SK-N-SH (cell line): ENCODE data around the gene PRR12. TPM values are rescaled to one million over a fixed set of nuclear protein-coding genes. Genes with fewer than 3 reads are reported as not detected.

Source experiments
- CTCF ChIA-PET: fragments of 300-600, 350-600 bp; formaldehyde crosslinking; extraction: SDS; loops from one replicate; lab custom pipeline; 2021; lab: Yijun Ruan, JAX
- POLR2A ChIA-PET: fragments of 350-600 bp; sonication (Branson Sonifier 250); formaldehyde crosslinking; extraction: SDS; loops from one replicate; lab custom pipeline; 2020; ENCODE audit warnings: antibody characterized with exemption, inconsistent platforms; lab: Yijun Ruan, JAX
- DNase-seq: peaks from one replicate; pipeline ENCODE4 v3.0.0; 2012
- H2AFZ ChIP-seq: fragments of 200-600 bp; sonication (generic); 2 replicates; pipeline ENCODE4 v1.8.1; 2016; ENCODE audit warnings: antibody characterized with exemption, mild to moderate bottlenecking, low read depth
- H3F3A ChIP-seq: fragments of 200-600 bp; sonication (generic); replicated peaks from 2 replicates; pipeline ENCODE3; 2016; ENCODE audit warnings: antibody characterized with exemption, mild to moderate bottlenecking; ENCODE audit not compliant: insufficient read depth
- H3K27ac ChIP-seq, 2 experiments: fragments of 200-500 bp in 1 of 2; fragments of 200-600 bp in 1 of 2; sonication (Bioruptor generic) in 1 of 2; sonication (generic), shearing (Covaris generic) in 1 of 2; 2 replicates each; pipeline versions ENCODE4 v1.5.1 to v1.6.1; 2014 to 2016; ENCODE audit warnings: low read depth in 2 of 2, inconsistent platforms in 1 of 2, low read length in 1 of 2, mild to moderate bottlenecking in 1 of 2, mixed read lengths in 1 of 2
- H3K27me3 ChIP-seq: fragments of 200-600 bp; sonication (generic), shearing (Covaris generic); 2 replicates; pipeline ENCODE4 v1.6.1; 2016; ENCODE audit warnings: mixed run types; ENCODE audit not compliant: insufficient read depth
- H3K36me3 ChIP-seq, 2 experiments: fragments of 200-500 bp in 1 of 2; fragments of 200-600 bp in 1 of 2; sonication (Bioruptor generic) in 1 of 2; sonication (generic) in 1 of 2; replicated peaks in 1 of 2; 2 replicates each; pipeline versions ENCODE3 to v1.5.1; 2014 to 2016; ENCODE audit warnings: low read length in 1 of 2, mild to moderate bottlenecking in 1 of 2; ENCODE audit not compliant: insufficient read depth in 2 of 2, control insufficient read depth in 1 of 2
- H3K4me1 ChIP-seq, 2 experiments: fragments of 200-500 bp in 1 of 2; fragments of 200-600 bp in 1 of 2; sonication (Bioruptor generic) in 1 of 2; sonication (generic), shearing (Covaris generic) in 1 of 2; 2 replicates each; pipeline versions ENCODE4 v1.5.1 to v1.6.1; 2014 to 2016; ENCODE audit warnings: low read depth in 1 of 2, low read length in 1 of 2, mixed run types in 1 of 2; ENCODE audit not compliant: insufficient read depth in 2 of 2, control insufficient read depth in 1 of 2
- H3K4me2 ChIP-seq: fragments of 200-600 bp; sonication (generic), shearing (Covaris generic); 2 replicates; pipeline ENCODE4 v1.6.1; 2017; ENCODE audit warnings: mixed run types
- H3K4me3 ChIP-seq, 2 experiments: fragments of 200-500 bp in 1 of 2; fragments of 200-600 bp in 1 of 2; sonication (Bioruptor generic) in 1 of 2; sonication (generic), shearing (Covaris generic) in 1 of 2; 2 replicates each; pipeline versions ENCODE4 v1.5.1 to v1.8.1; 2014 to 2016; ENCODE audit warnings: low read depth in 2 of 2, inconsistent platforms in 1 of 2, low read length in 1 of 2, mild to moderate bottlenecking in 1 of 2, mixed read lengths in 1 of 2, moderate library complexity in 1 of 2
- H3K79me2 ChIP-seq: fragments of 200-600 bp; sonication (generic); 2 replicates; pipeline ENCODE4 v1.8.1; 2017; ENCODE audit warnings: mild to moderate bottlenecking; ENCODE audit not compliant: insufficient read depth
- H3K9ac ChIP-seq: fragments of 200-600 bp; sonication (generic); 2 replicates; pipeline ENCODE4 v1.6.1; 2017; ENCODE audit warnings: mixed run types
- H3K9me2 ChIP-seq: fragments of 200-600 bp; sonication (generic); 2 replicates; pipeline ENCODE4 v1.6.1; 2017; ENCODE audit warnings: mixed run types
- H3K9me3 ChIP-seq: fragments of 200-600 bp; sonication (generic); 2 replicates; pipeline ENCODE4 v1.6.1; 2017; ENCODE audit warnings: mixed run types, mild to moderate bottlenecking, moderate library complexity
- H4K20me1 ChIP-seq: fragments of 200-600 bp; sonication (generic); 2 replicates; pipeline ENCODE4 v1.6.1; 2017; ENCODE audit warnings: mild to moderate bottlenecking, mixed run types; ENCODE audit not compliant: insufficient read depth
- CHD2 ChIP-seq: fragments of 150-350 bp; IDR thresholded peaks from 2 replicates; pipeline ENCODE4 v1.6.1; 2018; ENCODE audit warnings: low read length; ENCODE audit not compliant: partially characterized antibody
- ELF1 ChIP-seq: IDR thresholded peaks from 2 replicates; pipeline ENCODE4 v1.4.0; 2012
- EP300 ChIP-seq, 2 experiments: IDR thresholded peaks; 2 replicates each; pipeline versions ENCODE4 v1.4.0 to v1.6.1; 2012; ENCODE audit warnings: borderline replicate concordance in 1 of 2, low read depth in 1 of 2, low read length in 1 of 2
- FOXJ3 ChIP-seq: sonication (generic); formaldehyde crosslinking; IDR thresholded peaks from 2 replicates; pipeline ENCODE4 v1.5.1; 2020; ENCODE audit warnings: mild to moderate bottlenecking, missing genetic modification reagents
- GABPA ChIP-seq: IDR thresholded peaks from 2 replicates; pipeline ENCODE4 v1.4.0; 2012; ENCODE audit warnings: low read depth, mild to moderate bottlenecking
- MEF2A ChIP-seq: IDR thresholded peaks from 2 replicates; pipeline ENCODE4 v1.4.0; 2012; ENCODE audit warnings: low read depth, borderline replicate concordance
- MXI1 ChIP-seq: IDR thresholded peaks from 2 replicates; pipeline ENCODE4 v1.6.1; 2012; ENCODE audit warnings: mild to moderate bottlenecking, low read depth, low read length, improper control_type of control experiment
- NFIC ChIP-seq: IDR thresholded peaks from 2 replicates; pipeline ENCODE4 v1.4.0; 2012; ENCODE audit warnings: borderline replicate concordance
- NRF1 ChIP-seq: IDR thresholded peaks from 2 replicates; pipeline ENCODE4 v1.6.1; 2012; ENCODE audit warnings: low read depth, mild to moderate bottlenecking, low read length
- POLR2AphosphoS5 ChIP-seq: IDR thresholded peaks from 2 replicates; pipeline ENCODE4 v1.6.1; 2012; ENCODE audit warnings: low read depth, low read length
- RCOR1 ChIP-seq: fragments of 150-350 bp; IDR thresholded peaks from 2 replicates; pipeline ENCODE4 v1.6.1; 2017; ENCODE audit warnings: antibody characterized with exemption, low read length
- SIN3A ChIP-seq: IDR thresholded peaks from 2 replicates; pipeline ENCODE4 v1.6.1; 2012; ENCODE audit warnings: low read depth, mild to moderate bottlenecking, low read length, moderate library complexity, borderline replicate concordance
- SMC3 ChIP-seq: IDR thresholded peaks from 2 replicates; pipeline ENCODE4 v1.6.1; 2012; ENCODE audit warnings: low read depth, low read length, improper control_type of control experiment
- YY1 ChIP-seq: IDR thresholded peaks from 2 replicates; pipeline ENCODE4 v1.4.0; 2012; ENCODE audit warnings: low read depth, mild to moderate bottlenecking
- WGBS: methylation state at CpG from one replicate; pipeline ENCODE4 v1.1.6; 2017; ENCODE audit warnings: low lambda C conversion rate; 5-methylcytosine and 5-hydroxymethylcytosine counted together
- polyA plus RNA-seq, 3 experiments: library from polyadenylated mRNA; depleted of rRNA; stranded (reverse); fragments of >200 nt; gene quantifications; 2 replicates each; pipeline ENCODE4 v1.2.3, GENCODE V29; 2012
- TF ChIP-seq, protein P1 (sequence below): fragments of 200-600 bp; sonication (generic); IDR thresholded peaks from 2 replicates; pipeline ENCODE4 v1.6.1; 2017; ENCODE audit warnings: antibody characterized with exemption, mild to moderate bottlenecking, moderate library complexity
- TF ChIP-seq, protein P2 (sequence below): fragments of 150-350 bp; IDR thresholded peaks from 2 replicates; pipeline ENCODE4 v1.6.1; 2016; ENCODE audit warnings: mild to moderate bottlenecking, low read depth, low read length
- TF ChIP-seq, protein P3 (sequence below): IDR thresholded peaks from 2 replicates; pipeline ENCODE4 v1.4.0; 2012; ENCODE audit warnings: low read depth
- TF ChIP-seq, protein P4 (sequence below): IDR thresholded peaks from 2 replicates; pipeline ENCODE4 v1.6.1; 2012; ENCODE audit warnings: mild to moderate bottlenecking, low read depth, low read length, moderate library complexity
- TF ChIP-seq, protein P5 (sequence below): IDR thresholded peaks from 2 replicates; pipeline ENCODE4 v1.4.0; 2012; ENCODE audit warnings: low read depth, borderline replicate concordance

Gene PRR12
- polyA plus RNA-seq, 1 of the 3 experiments (the other 2 are of a cell fraction): 1.7 TPM

DNA sequence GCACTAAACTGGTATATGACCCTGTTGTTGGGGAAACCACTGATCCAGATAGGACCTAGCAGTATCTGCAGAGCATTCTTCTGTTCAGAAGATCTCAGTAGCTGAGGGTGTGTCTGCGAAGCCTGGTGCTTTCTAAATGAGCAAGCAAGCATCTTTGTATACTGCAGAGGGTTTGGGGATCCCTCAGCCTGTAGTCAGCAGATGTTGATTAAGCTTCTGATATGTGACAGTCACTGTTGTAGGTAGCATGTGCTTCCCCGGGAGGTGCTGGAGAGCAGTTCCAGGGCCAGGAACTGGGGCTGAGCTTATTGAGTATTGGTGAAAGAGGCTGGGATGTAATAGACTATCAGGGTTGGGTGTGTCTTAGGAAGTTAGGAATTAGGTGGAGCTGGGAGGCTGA is 52.5 kb downstream of the PRR12 start:
- 63% methylated on average over 2 of the region's 2 CpGs for WGBS
- Histone ChIP-seq H3K79me2 (peaks cover 83% of the 10 kb centered on the region), H3K27ac (no peak overlapping the region; a peak in 1 of 4 replicates), H3K9me2 (no peaks in the 10 kb centered on the region), H3K27me3 (no peaks in the 10 kb centered on the region), H3K4me3 (peak overlapping the region; percentile 100; a peak in 3 of 4 replicates)
- DNase-seq: no peak
- TF ChIP-seq NFIC: no peak
- no peak for TF ChIP-seq CHD2
- no peak for TF ChIP-seq RCOR1
- TF ChIP-seq, all 33 proteins: peak for 0
- POLR2A ChIA-PET: interaction anchor here (0.6 to 1.4 kb wide), 2 partner anchors 21 to 106 kb away, joined by 4 to 5 read pairs; no protein-coding TSS in a partner anchor
- H2AFZ ChIP-seq: no peak overlapping the region
- peaks cover 16% of the 10 kb centered on the region for H4K20me1 ChIP-seq
- peak overlapping the region; percentile 100; the same call in 1 of the 2 replicates for H3K9ac ChIP-seq
- H3K9me3 ChIP-seq: no peaks in the 10 kb centered on the region
- CTCF ChIA-PET: interaction anchor here (0.7 to 5.2 kb wide), 6 partner anchors 12 to 73 kb away, joined by 3 to 31 read pairs (median 6); partner anchors contain the start of gene PRMT1
- peaks cover 8 to 30% of the 10 kb centered on the region in 2 experiments for H3K4me1 ChIP-seq
- peak overlapping the region; percentile 100 for H3K4me2 ChIP-seq
- H3K36me3 ChIP-seq: peaks cover 20 to 27% of the 10 kb centered on the region in 2 experiments
- H3F3A ChIP-seq: peaks cover 9% of the 10 kb centered on the region

DNA sequence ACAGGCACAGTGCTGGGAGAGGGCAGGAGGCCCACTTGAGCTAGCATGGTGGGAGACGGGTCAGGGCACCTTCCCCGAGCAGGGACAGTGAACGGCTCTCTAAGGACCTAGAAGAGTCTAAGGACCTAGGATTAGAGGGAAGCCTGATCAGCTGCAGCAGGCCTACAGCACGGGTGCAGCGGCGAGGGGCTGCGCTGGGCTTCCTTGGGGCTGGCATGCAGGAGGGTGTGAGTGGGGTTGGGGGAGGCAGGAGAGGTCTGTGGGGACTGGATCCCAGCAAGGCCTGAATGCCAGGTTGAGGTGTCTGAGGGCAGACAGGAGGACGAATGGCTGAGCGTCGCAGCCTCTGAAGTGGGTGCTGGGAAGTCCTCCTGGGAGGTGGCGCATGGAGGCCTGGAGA is 54.6 kb downstream of the PRR12 start:
- H3K9ac ChIP-seq: no peak overlapping the region
- peaks cover 90% of the 10 kb centered on the region for H3K79me2 ChIP-seq
- ChIA-PET POLR2A (interaction anchor here (1.7 kb wide), 1 partner anchor 18 kb away, joined by 7 read pairs; no protein-coding TSS in a partner anchor), CTCF (interaction anchor here (0.9 to 1.1 kb wide), 2 partner anchors 20 to 27 kb away, joined by 3 to 6 read pairs; partner anchors contain the start of genes BCL2L12 and IRF3)
- no peak overlapping the region for H3K27ac ChIP-seq
- no peak for DNase-seq
- H2AFZ ChIP-seq: no peak overlapping the region
- no peaks in the 10 kb centered on the region for H3K27me3 ChIP-seq
- no peaks in the 10 kb centered on the region for H3K9me2 ChIP-seq
- no peak overlapping the region for H3K4me2 ChIP-seq
- H3K36me3 ChIP-seq: peaks cover 29 to 40% of the 10 kb centered on the region in 2 experiments
- H3K4me1 ChIP-seq: peaks cover 8 to 25% of the 10 kb centered on the region in 2 experiments
- WGBS: 98% methylated on average over 11 of the region's 11 CpGs
- peaks cover 9% of the 10 kb centered on the region for H3F3A ChIP-seq
- peaks cover 19% of the 10 kb centered on the region for H4K20me1 ChIP-seq
- no peaks in the 10 kb centered on the region for H3K9me3 ChIP-seq
- no peak overlapping the region for H3K4me3 ChIP-seq
- TF ChIP-seq NRF1 (no peak), SMC3 (no peak), ELF1 (no peak), SIN3A (no peak), YY1 (no peak), GABPA (no peak), EP300 (IDR thresholded peaks at IDR 0.05; ENCODE audit: borderline replicate concordance in 1 of 2, low read depth in 1 of 2, low read length in 1 of 2) (no peak), CHD2 (no peak), FOXJ3 (CRISPR knock-in tag) (no peak), POLR2AphosphoS5 (no peak), MEF2A (no peak), MXI1 (no peak)
- TF ChIP-seq, protein P1, sequence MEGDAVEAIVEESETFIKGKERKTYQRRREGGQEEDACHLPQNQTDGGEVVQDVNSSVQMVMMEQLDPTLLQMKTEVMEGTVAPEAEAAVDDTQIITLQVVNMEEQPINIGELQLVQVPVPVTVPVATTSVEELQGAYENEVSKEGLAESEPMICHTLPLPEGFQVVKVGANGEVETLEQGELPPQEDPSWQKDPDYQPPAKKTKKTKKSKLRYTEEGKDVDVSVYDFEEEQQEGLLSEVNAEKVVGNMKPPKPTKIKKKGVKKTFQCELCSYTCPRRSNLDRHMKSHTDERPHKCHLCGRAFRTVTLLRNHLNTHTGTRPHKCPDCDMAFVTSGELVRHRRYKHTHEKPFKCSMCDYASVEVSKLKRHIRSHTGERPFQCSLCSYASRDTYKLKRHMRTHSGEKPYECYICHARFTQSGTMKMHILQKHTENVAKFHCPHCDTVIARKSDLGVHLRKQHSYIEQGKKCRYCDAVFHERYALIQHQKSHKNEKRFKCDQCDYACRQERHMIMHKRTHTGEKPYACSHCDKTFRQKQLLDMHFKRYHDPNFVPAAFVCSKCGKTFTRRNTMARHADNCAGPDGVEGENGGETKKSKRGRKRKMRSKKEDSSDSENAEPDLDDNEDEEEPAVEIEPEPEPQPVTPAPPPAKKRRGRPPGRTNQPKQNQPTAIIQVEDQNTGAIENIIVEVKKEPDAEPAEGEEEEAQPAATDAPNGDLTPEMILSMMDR: no peak
- TF ChIP-seq, protein P2, sequence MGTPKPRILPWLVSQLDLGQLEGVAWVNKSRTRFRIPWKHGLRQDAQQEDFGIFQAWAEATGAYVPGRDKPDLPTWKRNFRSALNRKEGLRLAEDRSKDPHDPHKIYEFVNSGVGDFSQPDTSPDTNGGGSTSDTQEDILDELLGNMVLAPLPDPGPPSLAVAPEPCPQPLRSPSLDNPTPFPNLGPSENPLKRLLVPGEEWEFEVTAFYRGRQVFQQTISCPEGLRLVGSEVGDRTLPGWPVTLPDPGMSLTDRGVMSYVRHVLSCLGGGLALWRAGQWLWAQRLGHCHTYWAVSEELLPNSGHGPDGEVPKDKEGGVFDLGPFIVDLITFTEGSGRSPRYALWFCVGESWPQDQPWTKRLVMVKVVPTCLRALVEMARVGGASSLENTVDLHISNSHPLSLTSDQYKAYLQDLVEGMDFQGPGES: no peak
- TF ChIP-seq, protein P3, sequence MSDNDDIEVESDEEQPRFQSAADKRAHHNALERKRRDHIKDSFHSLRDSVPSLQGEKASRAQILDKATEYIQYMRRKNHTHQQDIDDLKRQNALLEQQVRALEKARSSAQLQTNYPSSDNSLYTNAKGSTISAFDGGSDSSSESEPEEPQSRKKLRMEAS: no peak
- TF ChIP-seq, protein P4, sequence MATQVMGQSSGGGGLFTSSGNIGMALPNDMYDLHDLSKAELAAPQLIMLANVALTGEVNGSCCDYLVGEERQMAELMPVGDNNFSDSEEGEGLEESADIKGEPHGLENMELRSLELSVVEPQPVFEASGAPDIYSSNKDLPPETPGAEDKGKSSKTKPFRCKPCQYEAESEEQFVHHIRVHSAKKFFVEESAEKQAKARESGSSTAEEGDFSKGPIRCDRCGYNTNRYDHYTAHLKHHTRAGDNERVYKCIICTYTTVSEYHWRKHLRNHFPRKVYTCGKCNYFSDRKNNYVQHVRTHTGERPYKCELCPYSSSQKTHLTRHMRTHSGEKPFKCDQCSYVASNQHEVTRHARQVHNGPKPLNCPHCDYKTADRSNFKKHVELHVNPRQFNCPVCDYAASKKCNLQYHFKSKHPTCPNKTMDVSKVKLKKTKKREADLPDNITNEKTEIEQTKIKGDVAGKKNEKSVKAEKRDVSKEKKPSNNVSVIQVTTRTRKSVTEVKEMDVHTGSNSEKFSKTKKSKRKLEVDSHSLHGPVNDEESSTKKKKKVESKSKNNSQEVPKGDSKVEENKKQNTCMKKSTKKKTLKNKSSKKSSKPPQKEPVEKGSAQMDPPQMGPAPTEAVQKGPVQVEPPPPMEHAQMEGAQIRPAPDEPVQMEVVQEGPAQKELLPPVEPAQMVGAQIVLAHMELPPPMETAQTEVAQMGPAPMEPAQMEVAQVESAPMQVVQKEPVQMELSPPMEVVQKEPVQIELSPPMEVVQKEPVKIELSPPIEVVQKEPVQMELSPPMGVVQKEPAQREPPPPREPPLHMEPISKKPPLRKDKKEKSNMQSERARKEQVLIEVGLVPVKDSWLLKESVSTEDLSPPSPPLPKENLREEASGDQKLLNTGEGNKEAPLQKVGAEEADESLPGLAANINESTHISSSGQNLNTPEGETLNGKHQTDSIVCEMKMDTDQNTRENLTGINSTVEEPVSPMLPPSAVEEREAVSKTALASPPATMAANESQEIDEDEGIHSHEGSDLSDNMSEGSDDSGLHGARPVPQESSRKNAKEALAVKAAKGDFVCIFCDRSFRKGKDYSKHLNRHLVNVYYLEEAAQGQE: no peak
- TF ChIP-seq, protein P5, sequence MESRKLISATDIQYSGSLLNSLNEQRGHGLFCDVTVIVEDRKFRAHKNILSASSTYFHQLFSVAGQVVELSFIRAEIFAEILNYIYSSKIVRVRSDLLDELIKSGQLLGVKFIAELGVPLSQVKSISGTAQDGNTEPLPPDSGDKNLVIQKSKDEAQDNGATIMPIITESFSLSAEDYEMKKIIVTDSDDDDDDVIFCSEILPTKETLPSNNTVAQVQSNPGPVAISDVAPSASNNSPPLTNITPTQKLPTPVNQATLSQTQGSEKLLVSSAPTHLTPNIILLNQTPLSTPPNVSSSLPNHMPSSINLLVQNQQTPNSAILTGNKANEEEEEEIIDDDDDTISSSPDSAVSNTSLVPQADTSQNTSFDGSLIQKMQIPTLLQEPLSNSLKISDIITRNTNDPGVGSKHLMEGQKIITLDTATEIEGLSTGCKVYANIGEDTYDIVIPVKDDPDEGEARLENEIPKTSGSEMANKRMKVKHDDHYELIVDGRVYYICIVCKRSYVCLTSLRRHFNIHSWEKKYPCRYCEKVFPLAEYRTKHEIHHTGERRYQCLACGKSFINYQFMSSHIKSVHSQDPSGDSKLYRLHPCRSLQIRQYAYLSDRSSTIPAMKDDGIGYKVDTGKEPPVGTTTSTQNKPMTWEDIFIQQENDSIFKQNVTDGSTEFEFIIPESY: no peak
